Activated CD8-positive, alpha-beta memory T cell treated with anti-CD3 and anti-CD28 coated beads, Interleukin-2, amount 10 ng/mL, durations not matched to agents 7 days and 5 days (primary cell): ENCODE measurements around the gene CACNA2D3. TPM values are rescaled to one million over a fixed set of nuclear protein-coding genes. Genes with fewer than 3 reads are reported as not detected.
"Not testable (repeated sequence)": the region's sequence is repeated elsewhere in the genome, so short reads cannot be mapped to it uniquely, and the experiment has no call there.

Experiments used
- ATAC-seq: fragments of 150-1000 bp; cut with Tn5 transposase; one replicate; pipeline ENCODE4 v1.10.0; 2021; ENCODE audit warnings: moderate library complexity
- CTCF ChIA-PET: fragments of 350-600 bp; sonication (Branson Sonifier 250); formaldehyde crosslinking; loops from one replicate; lab custom pipeline; 2021; ENCODE audit warnings: antibody characterized with exemption; lab: Charles Lee
- DNase-seq: peaks from one replicate; pipeline ENCODE4 v3.0.0-alpha.2; 2020
- H3K27ac Mint-ChIP-seq: one replicate; pipeline ENCODE4 v1.8.0; 2021; ENCODE audit warnings: mild to moderate bottlenecking, mixed read lengths
- H3K27me3 Mint-ChIP-seq: one replicate; pipeline ENCODE4 v1.8.0; 2021; ENCODE audit warnings: mixed read lengths
- H3K36me3 Mint-ChIP-seq: one replicate; pipeline ENCODE4 v1.8.0; 2021; ENCODE audit warnings: mild to moderate bottlenecking, mixed read lengths
- H3K4me1 Mint-ChIP-seq: one replicate; pipeline ENCODE4 v1.8.0; 2021; ENCODE audit warnings: mixed read lengths
- H3K4me3 Mint-ChIP-seq: one replicate; pipeline ENCODE4 v1.8.0; 2021; ENCODE audit warnings: mild to moderate bottlenecking, moderate library complexity, mixed read lengths
- H3K9me3 Mint-ChIP-seq: one replicate; pipeline ENCODE4 v1.8.0; 2022; ENCODE audit warnings: low read depth, mixed read lengths
- total RNA-seq, 2 experiments: library from RNA; stranded (reverse); gene quantifications; one replicate each; pipeline ENCODE4 v1.2.3, GENCODE V29; 2021

Gene CACNA2D3
- total RNA-seq, 2 experiments from 2014 or later, result not detected

DNA sequence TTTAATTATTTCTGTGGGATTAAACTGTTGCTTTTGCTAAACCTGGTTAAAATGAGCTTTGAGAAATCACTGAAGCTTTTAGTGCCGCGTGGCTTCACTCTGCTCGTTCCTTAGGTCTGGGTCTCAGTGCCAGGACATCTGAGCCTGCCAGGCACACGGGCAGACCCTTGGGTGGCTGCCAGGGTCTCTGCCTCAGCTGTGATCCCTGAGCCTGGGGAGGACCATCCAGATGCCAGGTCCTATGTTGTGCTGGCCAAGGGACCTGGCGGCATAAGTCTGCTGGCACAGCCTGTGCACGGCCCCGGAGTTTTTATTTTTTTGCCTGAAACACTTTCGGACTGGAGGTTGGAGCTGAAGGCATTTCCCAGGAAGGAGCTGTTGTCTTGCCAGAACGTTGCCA is 477.4 kb downstream of the CACNA2D3 start:
- peaks cover 3% of the 10 kb centered on the region for H3K9me3 Mint-ChIP-seq
- H3K27ac Mint-ChIP-seq, result no peak overlapping the region
- H3K27me3 Mint-ChIP-seq, result no peaks in the 10 kb centered on the region
- no peaks in the 10 kb centered on the region for H3K4me1 Mint-ChIP-seq
- no peaks in the 10 kb centered on the region for H3K36me3 Mint-ChIP-seq
- CTCF ChIA-PET, result no interaction called here
- H3K4me3 Mint-ChIP-seq, result no peak overlapping the region
- DNase-seq (no peak), ATAC-seq (no peak)

DNA sequence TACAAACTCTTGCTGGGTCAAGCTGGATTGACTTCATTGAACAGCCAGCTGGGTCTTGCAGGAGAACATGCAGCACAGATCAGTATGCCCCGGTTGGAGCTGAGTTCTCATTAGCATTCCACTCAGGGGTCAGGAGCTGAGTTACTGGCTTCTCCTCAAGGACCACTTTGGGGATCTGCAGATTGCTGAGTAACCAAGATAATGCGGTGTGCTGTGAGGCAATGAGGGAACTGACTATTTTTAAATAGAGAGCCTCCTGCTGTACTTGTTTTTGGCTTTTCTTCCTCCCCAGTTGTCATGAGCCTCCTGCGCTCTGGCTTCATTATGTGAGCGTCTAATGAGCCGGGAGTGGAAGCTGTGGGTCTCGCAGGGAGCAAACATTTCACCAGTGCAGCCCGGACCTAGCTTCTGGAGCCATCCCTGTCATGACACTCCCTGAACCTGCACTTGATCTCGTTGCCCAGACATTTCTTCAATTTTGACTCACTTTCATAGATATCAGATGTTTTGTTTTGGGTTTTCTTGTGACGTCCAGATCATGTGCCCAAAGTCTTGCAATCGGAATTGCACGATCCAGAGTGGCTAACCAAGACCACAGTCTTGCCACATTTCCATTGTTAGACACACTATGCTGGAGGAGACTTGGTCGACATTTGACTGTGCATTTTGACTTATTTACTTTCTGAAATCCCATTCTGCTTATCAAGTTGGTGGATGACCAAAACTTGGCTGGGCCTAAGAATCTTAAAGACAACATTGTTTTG is 478.3 kb downstream of the CACNA2D3 start:
- H3K27me3 Mint-ChIP-seq, result no peaks in the 10 kb centered on the region

DNA sequence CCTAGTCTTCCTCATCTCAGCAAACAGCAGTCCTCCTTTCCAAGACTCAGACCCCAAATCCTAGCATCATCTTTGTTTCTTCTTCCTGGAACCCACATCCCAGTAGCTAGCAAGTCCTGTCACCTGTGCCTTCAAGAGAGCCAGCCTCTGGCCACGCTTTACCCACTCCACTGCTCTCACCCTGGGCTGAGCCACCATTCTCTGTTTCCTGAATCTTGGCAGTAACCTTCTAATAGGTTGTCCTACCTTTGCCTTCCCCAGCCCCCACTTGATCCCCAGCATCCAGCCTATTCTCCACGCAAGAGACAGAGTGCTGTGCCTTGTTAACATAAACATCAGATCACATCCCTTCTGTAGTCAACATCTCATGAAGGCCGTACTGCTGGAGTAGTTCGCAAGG is 482.1 kb downstream of the CACNA2D3 start:
- no peaks in the 10 kb centered on the region for H3K27me3 Mint-ChIP-seq
- CTCF ChIA-PET, result no interaction called here
- DNase-seq, result no peak
- no peaks in the 10 kb centered on the region for H3K4me1 Mint-ChIP-seq
- no peaks in the 10 kb centered on the region for H3K9me3 Mint-ChIP-seq
- no peak for ATAC-seq
- no peak overlapping the region for H3K27ac Mint-ChIP-seq
- no peaks in the 10 kb centered on the region for H3K36me3 Mint-ChIP-seq
- H3K4me3 Mint-ChIP-seq, result no peak overlapping the region

More for the DNA sequence above, 478.3 kb downstream of the CACNA2D3 start:
- CTCF ChIA-PET, result no interaction called here
- Mint-ChIP-seq H3K27ac (no peak overlapping the region), H3K4me1 (no peaks in the 10 kb centered on the region), H3K9me3 (peaks cover 3% of the 10 kb centered on the region), H3K4me3 (no peak overlapping the region), H3K36me3 (no peaks in the 10 kb centered on the region)
- DNase-seq (no peak), ATAC-seq (no peak)

DNA sequence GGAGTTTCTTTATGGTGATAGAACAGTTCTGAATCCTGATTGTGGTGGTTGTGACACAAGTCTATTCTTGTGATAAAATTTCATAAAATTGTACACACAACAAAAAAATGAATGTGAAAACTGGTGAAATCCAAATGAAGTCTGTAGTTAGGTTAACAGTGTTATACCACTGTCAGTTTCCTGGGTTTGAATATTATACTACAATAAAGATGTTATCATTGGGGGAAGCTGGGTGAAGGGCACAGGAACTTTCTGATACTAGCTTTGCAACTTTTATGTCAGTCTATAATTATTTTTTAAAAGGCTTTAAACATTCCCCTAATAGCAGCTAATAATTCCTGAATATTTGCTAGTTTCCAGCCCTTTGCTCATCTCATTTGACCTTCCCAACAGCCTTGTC is 485.7 kb downstream of the CACNA2D3 start:
- CTCF ChIA-PET, result no interaction called here
- H3K36me3 Mint-ChIP-seq, result no peaks in the 10 kb centered on the region
- H3K9me3 Mint-ChIP-seq, result no peaks in the 10 kb centered on the region
- DNase-seq (no peak), ATAC-seq (no peak)
- H3K27me3 Mint-ChIP-seq, result no peaks in the 10 kb centered on the region
- H3K27ac Mint-ChIP-seq, result no peak overlapping the region
- H3K4me1 Mint-ChIP-seq, result no peaks in the 10 kb centered on the region
- no peak overlapping the region for H3K4me3 Mint-ChIP-seq

DNA sequence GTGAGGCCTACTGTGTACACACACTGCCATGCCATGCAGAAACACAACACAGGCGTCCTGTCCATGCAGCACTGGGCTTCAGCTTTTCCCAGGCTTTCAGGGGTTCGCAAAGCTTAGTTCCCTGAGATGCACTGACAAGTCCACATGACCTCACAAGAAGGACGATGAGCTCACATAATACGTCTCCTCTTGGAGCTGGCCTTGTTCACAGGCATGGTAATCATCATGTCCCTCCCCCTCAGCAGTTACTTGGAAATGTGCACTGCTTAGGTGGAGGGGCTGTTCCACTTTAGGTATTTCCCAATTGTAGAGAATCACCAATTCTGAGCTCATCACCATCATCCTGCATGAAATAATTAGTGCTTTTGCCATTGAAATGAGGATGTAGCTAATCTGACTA is 496.7 kb downstream of the CACNA2D3 start:
- H3K27me3 Mint-ChIP-seq, result no peaks in the 10 kb centered on the region
- H3K4me3 Mint-ChIP-seq, result no peak overlapping the region
- DNase-seq (no peak), ATAC-seq (no peak)
- CTCF ChIA-PET, result interaction anchor here (1.0 kb wide), 1 partner anchor 16 kb away, joined by 5 read pairs; no protein-coding TSS in a partner anchor
- no peaks in the 10 kb centered on the region for H3K36me3 Mint-ChIP-seq
- no peak overlapping the region for H3K27ac Mint-ChIP-seq
- no peaks in the 10 kb centered on the region for H3K4me1 Mint-ChIP-seq
- H3K9me3 Mint-ChIP-seq, result peaks cover 2% of the 10 kb centered on the region

DNA sequence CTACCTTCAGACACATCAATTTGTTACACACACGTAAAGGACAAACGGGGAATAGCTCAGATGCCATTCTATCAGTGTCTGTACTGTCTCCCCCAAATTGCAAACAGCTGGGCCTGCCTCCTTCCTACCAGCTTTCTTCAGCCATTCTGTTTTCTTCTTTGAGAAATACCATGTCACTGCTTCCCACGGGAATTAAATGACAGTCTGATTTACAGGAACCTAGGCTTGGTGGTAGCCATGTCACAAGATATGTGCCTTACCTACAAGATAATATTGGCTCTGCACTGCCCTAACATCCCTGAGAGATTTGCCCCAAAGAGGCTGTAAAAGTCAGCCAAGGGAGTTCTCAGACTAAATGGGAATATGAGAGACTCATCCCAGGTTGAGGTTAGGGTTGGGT is 497.2 kb downstream of the CACNA2D3 start:
- H3K4me3 Mint-ChIP-seq, result no peak overlapping the region
- ATAC-seq (no peak), DNase-seq (no peak)
- H3K27me3 Mint-ChIP-seq, result no peaks in the 10 kb centered on the region
- H3K27ac Mint-ChIP-seq, result no peak overlapping the region
- H3K9me3 Mint-ChIP-seq, result peaks cover 2% of the 10 kb centered on the region
- H3K36me3 Mint-ChIP-seq, result no peaks in the 10 kb centered on the region
- H3K4me1 Mint-ChIP-seq, result no peaks in the 10 kb centered on the region
- CTCF ChIA-PET, result interaction anchor here (1.0 kb wide), 1 partner anchor 16 kb away, joined by 5 read pairs; no protein-coding TSS in a partner anchor

DNA sequence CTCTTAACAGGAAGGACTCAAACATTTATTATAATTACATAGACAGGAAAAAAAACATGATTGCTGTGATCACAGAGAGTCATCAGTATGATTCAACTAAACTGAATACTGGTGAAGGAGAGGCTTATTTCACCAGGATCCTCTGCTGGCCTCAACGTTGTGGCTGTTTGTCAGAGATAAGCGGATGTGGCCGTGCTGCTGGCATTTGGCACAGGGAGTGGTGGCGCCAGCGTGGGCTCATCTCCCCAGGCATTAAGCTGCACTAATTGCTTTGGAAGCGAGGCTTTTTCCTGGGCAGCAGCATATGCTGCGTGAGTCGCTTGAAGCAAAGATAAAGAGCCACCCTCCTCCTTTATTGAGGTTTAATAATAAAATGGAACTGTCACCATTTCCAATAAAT is 498.8 kb downstream of the CACNA2D3 start:
- Mint-ChIP-seq H3K4me3 (no peak overlapping the region), H3K4me1 (no peaks in the 10 kb centered on the region), H3K9me3 (no peaks in the 10 kb centered on the region), H3K27ac (no peak overlapping the region), H3K27me3 (no peaks in the 10 kb centered on the region), H3K36me3 (no peaks in the 10 kb centered on the region)
- ATAC-seq, result no peak
- CTCF ChIA-PET, result no interaction called here
- DNase-seq, result no peak

DNA sequence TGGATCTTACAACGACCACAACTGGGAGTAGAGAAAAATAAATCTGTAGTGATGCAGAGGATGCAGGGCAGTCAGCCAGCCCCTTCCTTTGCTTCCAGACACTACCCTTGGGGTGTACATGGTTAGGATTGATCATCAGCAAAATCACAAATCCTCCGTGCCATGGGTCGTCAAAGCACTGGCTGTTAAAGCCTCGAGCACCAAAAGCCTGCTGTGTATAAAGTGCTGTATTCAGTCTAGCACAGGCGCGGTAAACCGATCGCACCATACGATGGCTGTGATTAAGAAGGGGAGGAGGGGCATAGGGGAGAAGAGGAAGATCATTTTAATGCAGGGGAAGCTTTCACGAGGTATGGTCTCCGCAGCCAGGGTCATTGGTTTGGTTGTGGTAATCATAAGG is 500.3 kb downstream of the CACNA2D3 start:
- ATAC-seq, result no peak
- Mint-ChIP-seq H3K36me3 (no peaks in the 10 kb centered on the region), H3K4me1 (no peaks in the 10 kb centered on the region), H3K9me3 (no peaks in the 10 kb centered on the region), H3K27me3 (no peaks in the 10 kb centered on the region), H3K4me3 (no peak overlapping the region), H3K27ac (no peak overlapping the region)
- DNase-seq, result no peak
- CTCF ChIA-PET, result no interaction called here

DNA sequence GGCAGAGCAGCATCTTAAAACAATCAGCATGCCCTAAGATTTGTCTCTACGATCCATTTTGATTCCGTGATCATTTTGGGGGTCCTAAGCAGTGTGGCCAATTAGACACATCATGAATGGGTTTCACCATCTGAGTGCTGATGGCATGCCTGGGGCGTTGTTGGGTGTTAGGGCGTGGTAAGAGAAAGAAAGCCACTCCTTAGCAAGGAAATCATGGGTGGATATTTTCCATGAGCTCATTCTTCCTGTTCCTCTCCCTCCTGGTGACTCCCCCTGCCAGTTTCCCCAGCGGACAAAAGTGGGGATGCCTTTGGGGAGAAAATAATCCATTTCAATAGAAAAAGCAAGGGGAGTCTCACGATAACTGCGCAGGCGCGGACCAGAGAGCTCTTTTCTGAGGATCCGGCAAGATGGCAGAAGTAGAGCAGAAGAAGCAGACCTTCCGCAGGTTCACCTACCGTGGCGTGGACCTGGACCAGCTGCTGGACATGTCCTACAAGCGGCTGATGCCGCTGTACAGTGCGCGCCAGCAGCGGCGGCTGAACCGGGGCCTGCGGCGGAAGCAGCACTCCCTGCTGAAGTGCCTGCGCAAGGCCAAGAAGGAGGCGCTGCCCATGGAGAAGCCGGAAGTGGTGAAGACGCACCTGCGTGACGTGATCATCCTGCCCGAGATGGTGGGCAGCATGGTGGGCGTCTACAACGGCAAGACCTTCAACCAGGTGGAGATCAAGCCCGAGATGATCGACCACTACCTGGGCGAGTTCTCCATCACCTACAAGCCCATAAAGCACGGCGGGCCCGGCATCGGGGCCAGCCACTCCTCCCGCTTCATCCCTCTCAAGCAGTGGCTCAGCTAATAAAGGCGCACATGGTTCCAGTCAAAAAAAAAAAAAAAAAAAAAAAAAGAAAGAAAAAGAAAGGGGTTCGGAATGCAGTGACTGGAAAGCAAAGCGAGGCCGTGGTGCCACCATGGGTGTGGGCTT is 503.7 kb downstream of the CACNA2D3 start:
- ATAC-seq (no peak), DNase-seq (no peak)
- no peak overlapping the region for H3K27ac Mint-ChIP-seq
- H3K9me3 Mint-ChIP-seq, result peaks cover 7% of the 10 kb centered on the region
- H3K27me3 Mint-ChIP-seq, result no peaks in the 10 kb centered on the region
- no peaks in the 10 kb centered on the region for H3K4me1 Mint-ChIP-seq
- no peaks in the 10 kb centered on the region for H3K36me3 Mint-ChIP-seq
- CTCF ChIA-PET, result no interaction called here
- H3K4me3 Mint-ChIP-seq, result no peak overlapping the region

DNA sequence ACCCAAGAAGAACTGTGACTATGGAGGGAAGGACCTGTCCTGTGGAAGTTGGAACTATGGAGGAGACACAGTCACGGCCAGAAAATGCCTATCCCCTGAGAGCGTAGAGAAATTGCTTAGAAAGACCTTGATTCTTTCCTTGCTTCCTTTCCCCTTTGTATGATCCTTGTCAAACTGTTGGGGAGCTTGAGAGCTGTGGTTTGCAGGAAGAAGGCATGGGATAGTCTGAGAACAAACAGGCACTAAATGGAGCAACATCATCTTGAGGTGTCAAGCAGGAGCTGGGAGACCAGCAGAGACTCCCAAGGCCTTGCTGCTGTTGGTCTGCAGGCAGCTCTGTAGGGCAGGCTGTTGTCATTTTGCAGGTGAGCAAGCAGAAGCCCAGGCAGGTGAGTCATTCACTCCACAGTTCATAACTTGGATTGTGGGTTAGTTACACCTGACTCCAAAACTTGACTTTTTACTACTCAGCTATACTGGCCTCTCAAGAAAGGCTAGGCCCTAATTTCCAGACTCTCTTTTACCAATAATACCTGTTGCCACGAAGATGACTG is 506.6 kb downstream of the CACNA2D3 start:
- no peak overlapping the region for H3K27ac Mint-ChIP-seq
- H3K36me3 Mint-ChIP-seq, result no peaks in the 10 kb centered on the region
- H3K4me3 Mint-ChIP-seq, result no peak overlapping the region
- H3K4me1 Mint-ChIP-seq, result no peaks in the 10 kb centered on the region
- no peak for ATAC-seq
- H3K9me3 Mint-ChIP-seq, result peaks cover 7% of the 10 kb centered on the region
- CTCF ChIA-PET, result no interaction called here
- no peak for DNase-seq
- H3K27me3 Mint-ChIP-seq, result no peaks in the 10 kb centered on the region

DNA sequence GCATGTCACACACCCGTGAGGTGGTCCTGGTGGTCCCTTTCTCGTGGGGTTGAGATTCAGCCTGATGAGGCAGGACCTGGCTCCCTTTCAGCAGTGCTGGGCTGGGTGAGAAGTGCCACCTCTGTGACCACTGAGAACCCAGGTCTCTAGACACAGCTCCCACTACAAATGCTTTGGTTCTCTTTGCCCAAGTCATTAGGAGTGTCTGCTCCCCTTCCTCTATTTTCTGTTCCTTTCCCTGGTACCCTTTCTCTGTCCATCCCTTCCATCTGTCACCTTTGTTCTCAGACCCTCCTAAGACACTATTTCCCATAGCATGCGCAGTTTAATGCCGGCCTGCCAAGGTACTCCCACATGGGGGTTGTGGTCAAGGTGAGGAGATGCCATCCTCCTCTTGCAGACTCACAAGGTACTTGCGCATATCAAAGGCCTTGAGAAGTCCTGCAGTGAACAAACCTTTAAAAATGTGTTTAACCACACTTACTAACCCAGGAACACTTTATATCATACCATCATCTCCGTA is 507.8 kb downstream of the CACNA2D3 start:
- DNase-seq (no peak), ATAC-seq (no peak)
- H3K4me1 Mint-ChIP-seq, result no peaks in the 10 kb centered on the region
- no peak overlapping the region for H3K4me3 Mint-ChIP-seq
- peaks cover 7% of the 10 kb centered on the region for H3K9me3 Mint-ChIP-seq
- CTCF ChIA-PET, result no interaction called here
- H3K27me3 Mint-ChIP-seq, result no peaks in the 10 kb centered on the region
- no peak overlapping the region for H3K27ac Mint-ChIP-seq
- H3K36me3 Mint-ChIP-seq, result no peaks in the 10 kb centered on the region

DNA sequence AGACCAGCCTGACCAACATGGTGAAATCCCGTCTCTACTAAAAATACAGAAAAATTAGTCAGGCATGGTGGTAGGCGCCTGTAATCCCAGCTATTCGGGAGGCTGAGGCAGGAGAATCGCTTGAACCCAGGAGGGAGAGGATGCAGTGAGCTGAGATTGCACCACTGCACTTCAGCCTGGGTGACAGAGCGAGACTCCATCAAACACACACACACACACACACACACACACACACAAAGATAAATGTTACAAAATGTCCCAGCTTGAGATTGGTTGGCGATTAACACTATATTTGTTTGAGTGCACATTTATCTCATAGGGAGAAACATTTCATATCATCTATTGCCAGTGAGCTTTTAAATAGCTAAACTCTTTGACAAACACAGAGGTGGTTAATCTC is 508.6 kb downstream of the CACNA2D3 start:
- H3K36me3 Mint-ChIP-seq, ATAC-seq, H3K27ac Mint-ChIP-seq, DNase-seq, H3K4me3 Mint-ChIP-seq, H3K4me1 Mint-ChIP-seq, H3K27me3 Mint-ChIP-seq, H3K9me3 Mint-ChIP-seq: not testable (repeated sequence)
- CTCF ChIA-PET, result interaction anchor here (0.6 kb wide), 1 partner anchor 521 kb away, joined by 3 read pairs; no protein-coding TSS in a partner anchor
